Inflammatory macrophage treated with lipopolysaccharide for 4 hours (primary cell): ENCODE results near the gene WDR18.
"Not testable (repeated sequence)": the region's sequence is repeated elsewhere in the genome, so short reads cannot be mapped to it uniquely, and the experiment has no call there.

ENCODE experiments used
- DNase-seq: peaks from one replicate; pipeline ENCODE4 v3.0.0-alpha.2; 2020

The WDR18 gene

GRCh38 chr19:950352-951066 is 33.6 kb upstream of the WDR18 start:
- DNase-seq: no peak

DNA sequence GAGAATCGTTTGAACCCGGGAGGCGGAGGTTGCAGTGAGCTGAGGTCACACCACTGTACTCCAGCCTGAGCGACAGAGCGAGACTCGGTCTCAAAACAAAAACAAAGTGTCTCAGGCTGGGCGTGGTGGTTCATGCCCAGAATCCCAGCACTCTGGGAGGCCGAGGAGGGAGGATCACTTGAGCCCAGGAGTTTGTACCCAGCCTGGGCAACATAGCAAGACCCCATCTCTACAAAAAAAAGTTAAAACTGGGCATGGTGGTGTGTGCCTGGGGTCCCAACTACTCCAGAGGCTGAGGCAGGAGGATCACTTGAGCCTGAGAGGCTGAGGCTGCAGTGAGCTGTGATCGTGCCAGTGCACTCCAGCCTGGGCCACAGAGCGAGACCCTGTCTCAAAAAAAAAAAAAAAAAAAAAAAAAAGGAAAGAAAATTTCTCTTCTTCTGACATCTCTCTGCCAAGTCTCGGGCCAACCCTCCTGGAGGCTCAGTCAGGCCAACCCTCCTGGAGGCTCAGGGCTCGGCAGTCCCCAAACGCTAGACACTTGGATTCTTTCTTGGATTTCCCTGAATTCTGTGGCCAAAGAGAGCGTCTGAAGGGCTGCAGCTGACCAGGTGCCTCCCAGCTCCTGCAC is 32.0 kb upstream of the WDR18 start:
- DNase-seq: no peak

GRCh38 chr19:952680-953444 is 31.3 kb upstream of the WDR18 start:
- DNase-seq: no peak

DNA sequence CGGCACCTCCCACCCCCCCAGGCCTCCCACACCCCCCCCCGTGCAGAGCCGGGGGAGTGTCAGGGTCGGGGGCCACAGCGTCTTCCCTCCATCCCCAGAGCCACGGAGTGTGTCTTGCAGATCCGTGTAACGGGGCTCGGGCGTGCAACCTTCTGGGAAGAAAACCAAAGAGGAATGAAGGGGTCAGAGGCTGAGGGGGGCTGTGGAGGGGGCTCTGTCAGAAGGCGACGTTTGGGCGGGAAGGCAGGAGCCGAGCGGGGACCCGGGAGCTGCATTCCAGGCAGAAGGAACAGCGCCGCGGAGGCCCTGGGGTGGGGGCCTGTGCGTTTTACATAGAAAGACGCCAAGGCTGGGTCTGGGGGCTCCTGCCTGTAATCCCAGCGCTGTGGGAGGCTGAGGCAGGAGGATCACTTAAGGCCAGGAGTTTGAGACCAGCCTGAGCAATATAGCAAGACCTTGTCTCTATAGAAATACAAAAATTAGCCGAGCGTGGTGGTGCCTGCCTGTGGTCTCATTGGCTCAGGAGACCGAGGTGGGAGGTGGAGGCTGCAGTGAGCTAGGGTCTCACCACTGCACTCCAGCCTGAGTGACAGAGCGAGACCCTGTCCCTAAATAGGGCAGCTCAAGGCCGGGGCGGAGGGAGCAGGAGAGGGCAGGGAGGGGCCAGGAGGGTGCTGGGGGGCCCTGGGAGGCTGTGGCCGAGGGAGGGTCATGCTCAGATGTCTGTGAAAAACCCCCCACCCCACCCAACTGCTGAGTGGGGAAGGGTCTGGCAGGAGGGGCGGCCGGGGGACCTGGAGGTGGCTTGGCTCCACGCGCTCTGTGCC is 30.5 kb upstream of the WDR18 start:
- no peak for DNase-seq

- DNase-seq: no peak
These were observed 29.9 kb upstream of the WDR18 start for GRCh38 chr19:954272-954671.

- DNase-seq: no peak
These were observed 29.3 kb upstream of the WDR18 start for GRCh38 chr19:954672-955494.

DNA sequence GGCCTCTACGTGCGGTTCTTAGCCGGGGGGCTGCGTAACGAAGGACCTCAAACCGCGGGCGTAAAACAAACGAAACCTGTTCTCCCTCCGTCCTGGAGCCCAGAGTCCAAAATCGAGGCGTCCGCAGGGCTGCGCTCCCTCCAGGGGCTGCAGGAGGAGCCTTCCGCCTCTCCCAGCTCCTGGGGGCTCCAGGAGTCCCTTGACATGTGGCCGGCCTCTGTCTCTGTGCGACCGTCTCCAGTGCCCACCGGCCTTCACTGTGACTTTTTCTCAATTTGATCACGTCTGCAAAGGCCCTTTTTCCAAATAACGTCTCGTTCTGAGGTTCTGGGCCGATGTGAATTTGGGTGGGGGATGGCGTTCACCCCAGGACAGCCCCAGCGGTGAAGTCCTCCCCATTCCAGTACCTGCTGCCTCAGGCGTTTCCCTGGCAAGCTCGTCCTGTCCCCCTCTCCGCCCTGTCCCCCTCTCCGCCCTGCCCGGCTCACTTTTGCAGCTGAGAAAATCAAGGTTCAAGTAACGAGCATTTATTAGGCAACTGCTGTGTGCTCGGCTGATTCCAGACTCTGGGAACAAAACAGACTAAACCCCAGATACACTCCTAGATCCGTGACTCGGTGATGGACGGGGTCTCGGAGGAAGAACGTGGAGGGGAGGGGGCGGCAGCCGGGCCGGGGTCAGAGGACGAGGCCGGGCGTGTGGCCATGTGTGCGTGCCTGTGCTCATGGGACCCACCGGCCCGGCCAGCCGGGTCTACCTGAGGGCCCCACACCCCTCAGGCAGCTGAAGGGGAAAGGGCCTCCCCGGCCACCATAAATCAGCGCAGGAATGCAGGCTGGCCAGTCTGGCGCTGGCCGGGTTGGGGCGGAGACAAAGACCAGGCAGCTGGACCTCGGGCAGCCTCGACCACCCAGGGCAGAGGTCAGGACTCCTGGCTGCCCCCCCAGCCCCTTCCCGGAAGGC is 28.1 kb upstream of the WDR18 start:
- no peak for DNase-seq

DNA sequence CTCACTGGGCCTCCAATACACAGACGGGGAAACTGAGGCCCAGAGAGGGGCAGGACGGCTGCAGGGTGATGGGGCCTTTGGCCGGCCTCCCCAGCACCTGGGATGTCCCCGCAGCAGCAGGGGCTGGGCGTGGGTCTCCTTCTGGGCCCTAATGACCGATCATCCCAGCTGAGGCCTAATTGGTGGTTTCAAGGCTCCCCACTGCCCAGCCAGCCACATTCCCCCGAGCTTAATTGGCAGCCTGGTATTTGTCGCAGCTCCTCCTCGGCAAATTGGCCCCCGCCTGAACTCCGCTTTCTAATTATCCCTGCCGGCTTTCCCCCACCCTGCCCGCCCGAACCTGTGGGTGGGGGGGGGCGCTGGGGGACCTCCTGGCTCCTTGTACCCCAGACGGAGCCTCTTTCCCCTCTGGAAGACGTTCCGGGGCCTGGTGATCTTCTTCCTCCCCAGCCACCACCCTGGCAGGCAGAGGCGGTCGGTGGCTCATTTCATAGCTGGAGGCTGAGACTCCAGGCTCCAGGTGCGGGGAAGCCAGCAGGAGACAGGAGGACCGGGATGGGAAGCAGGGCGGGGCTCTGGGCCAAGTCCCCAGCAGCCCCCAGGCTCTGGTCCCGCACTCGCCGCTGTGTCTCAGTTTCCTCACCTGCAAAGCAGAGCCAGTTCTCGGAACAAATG is 27.2 kb upstream of the WDR18 start:
- DNase-seq: no peak

DNA sequence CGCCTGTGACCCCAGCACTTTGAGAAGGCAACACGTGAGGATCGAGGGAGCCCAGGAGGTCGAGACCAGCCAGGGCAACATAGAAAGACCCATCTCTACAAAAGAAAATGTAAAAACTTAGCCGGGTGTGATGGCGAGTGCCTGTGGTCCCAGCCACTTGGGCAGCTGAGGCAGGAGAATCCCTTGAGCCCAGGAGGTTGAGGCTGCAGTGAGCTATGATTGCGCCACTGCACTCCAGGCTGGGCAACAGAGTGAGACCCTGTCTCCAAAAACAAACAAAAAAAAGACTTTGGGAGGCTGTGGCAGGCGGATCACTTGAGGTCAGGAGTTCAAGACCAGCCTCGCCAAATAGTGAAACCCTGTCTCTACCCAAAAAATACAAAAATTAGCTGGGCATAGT is 26.6 kb upstream of the WDR18 start:
- DNase-seq: not testable (repeated sequence)

- peak; percentile 24 for DNase-seq
These were observed 24.9 kb upstream of the WDR18 start for GRCh38 chr19:958967-959855.

DNA sequence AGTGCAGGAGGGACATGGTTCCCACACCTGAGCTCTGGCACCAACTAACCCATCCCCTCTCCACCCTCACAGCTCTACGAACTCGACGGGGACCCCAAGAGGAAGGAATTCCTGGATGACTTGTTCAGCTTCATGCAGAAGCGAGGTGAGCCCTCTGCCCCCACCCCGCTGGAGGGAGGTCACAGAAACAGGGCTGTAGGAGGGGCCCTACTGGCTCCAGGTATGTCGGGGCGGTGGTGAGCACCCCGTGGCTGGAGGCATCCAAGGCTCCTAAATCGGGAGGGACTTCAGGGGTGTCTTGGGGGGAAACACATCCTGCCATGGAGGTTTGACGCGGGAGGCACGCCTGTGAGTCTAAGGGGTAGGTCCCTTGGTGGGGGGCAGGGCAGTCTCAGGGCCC is 24.1 kb upstream of the WDR18 start:
- no peak for DNase-seq

GRCh38 chr19:960601-960938 is 23.6 kb upstream of the WDR18 start:
- DNase-seq: no peak

- peak; percentile 72 for DNase-seq
These were observed 22.1 kb upstream of the WDR18 start for GRCh38 chr19:961866-962620.

DNA sequence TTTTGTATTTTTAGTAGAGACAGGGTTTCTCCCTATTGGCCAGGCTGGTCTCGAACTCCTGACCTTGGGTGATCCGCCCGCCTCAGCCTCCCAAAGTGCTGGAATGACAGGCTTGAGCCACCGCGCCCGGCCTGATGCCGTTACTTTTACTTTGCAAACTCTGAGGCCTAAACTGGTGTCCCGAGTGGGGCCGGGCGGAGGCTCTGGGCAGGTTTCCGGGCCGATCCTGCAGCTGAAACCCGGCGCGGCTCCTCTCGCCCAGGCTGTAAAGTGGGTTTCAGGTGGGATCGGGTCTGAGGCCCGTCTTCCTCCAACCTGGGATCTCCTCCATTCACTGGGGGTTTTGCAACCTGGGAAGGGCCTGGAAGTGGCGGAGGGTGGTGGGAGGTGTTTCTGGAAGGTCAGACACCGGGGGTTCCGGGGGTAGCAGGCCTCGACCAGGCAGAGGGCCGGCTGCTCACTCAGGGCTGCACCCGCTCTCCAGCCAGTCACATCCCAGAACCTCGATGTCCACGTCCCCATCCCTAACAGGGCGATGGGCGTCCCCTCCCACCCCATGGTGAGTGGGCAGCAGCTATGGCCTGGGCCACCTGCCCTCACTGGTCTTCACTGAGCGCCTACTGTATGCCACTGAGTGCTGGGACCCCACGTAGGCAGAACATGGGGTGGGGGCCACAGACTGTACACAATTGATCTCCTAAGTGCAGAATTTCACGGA is 21.3 kb upstream of the WDR18 start:
- DNase-seq: no peak

DNA sequence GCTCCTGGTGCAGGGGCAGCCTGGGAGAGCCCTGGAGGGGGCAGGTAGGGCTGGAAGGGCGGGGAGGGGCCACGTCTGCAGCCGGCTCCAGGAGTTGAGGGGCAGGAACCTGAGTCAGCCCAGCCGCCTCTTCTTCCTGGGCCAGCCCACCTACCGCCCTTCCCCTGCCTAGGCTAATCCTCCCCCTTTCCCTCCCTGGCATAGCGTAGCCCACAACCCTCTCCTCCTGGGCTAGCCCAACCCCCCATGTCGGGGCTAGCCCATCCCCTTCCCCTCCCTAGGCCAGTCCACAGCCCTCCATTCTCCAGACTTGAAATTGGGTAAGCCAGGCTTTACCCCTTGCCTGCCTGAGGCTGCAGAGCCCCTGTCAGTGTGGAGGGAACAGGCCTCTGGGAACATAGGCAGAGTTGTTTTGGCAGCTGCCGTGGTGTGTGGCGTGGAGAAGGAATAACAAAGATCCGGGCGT is 20.6 kb upstream of the WDR18 start:
- DNase-seq: no peak

GRCh38 chr19:964116-964520 is 20.0 kb upstream of the WDR18 start:
- no peak for DNase-seq

- DNase-seq: no peak
These were observed 19.1 kb upstream of the WDR18 start for GRCh38 chr19:964761-965694.
